Trophoblast cell (in vitro differentiated cells and primary cell): ENCODE measurements around the gene FAM228B.
"Not testable (repeated sequence)": the region's sequence is repeated elsewhere in the genome, so short reads cannot be mapped to it uniquely, and the experiment has no call there.

Experiments
- DNase-seq, 2 donors: peaks; one replicate each; pipeline ENCODE4 v3.0.0-alpha.2; 2016
- H2AFZ ChIP-seq: 2 replicates; pipeline ENCODE4 v1.6.1; 2013; ENCODE audit warnings: low read length, moderate library complexity, mild to moderate bottlenecking; ENCODE audit not compliant: insufficient read depth, poor library complexity
- H2AK5ac ChIP-seq: 2 replicates; pipeline ENCODE4 v1.6.1; 2013; ENCODE audit warnings: mild to moderate bottlenecking, low read length
- H2BK120ac ChIP-seq: 2 replicates; pipeline ENCODE4 v1.6.1; 2013; ENCODE audit warnings: low read length, mild to moderate bottlenecking, moderate library complexity; ENCODE audit not compliant: insufficient read depth, poor library complexity
- H2BK12ac ChIP-seq: 2 replicates; pipeline ENCODE4 v1.6.1; 2013; ENCODE audit warnings: mild to moderate bottlenecking, low read length, moderate library complexity
- H2BK5ac ChIP-seq: 2 replicates; pipeline ENCODE4 v1.6.1; 2013; ENCODE audit warnings: low read length, low read depth, moderate library complexity, mild to moderate bottlenecking; ENCODE audit not compliant: poor library complexity
- H3K14ac ChIP-seq: 2 replicates; pipeline ENCODE4 v1.6.1; 2013; ENCODE audit warnings: mild to moderate bottlenecking, low read length
- H3K18ac ChIP-seq: 2 replicates; pipeline ENCODE4 v1.6.1; 2013; ENCODE audit warnings: mild to moderate bottlenecking, low read length
- H3K23ac ChIP-seq: 2 replicates; pipeline ENCODE4 v1.6.1; 2013; ENCODE audit warnings: low read length
- H3K27ac ChIP-seq: 2 replicates; pipeline ENCODE4 v1.5.1; 2013; ENCODE audit warnings: low read depth, mild to moderate bottlenecking, inconsistent platforms, low read length, moderate library complexity
- H3K27me3 ChIP-seq: 2 replicates; pipeline ENCODE4 v1.6.1; 2013; ENCODE audit warnings: inconsistent platforms, mild to moderate bottlenecking, low read length, moderate library complexity; ENCODE audit not compliant: insufficient read depth
- H3K36me3 ChIP-seq, 2 experiments: 1 replicate in 1 of 2; 2 replicates in 1 of 2; pipeline ENCODE4 v1.6.1; 2013; ENCODE audit warnings: low read length in 2 of 2, mild to moderate bottlenecking in 2 of 2, moderate library complexity in 1 of 2; ENCODE audit not compliant: insufficient read depth in 2 of 2, control insufficient read depth in 1 of 2
- H3K4ac ChIP-seq: 2 replicates; pipeline ENCODE4 v1.6.1; 2013; ENCODE audit warnings: low read depth, mild to moderate bottlenecking, low read length, moderate library complexity
- H3K4me1 ChIP-seq, 2 experiments: 1 replicate in 1 of 2; 2 replicates in 1 of 2; pipeline ENCODE4 v1.6.1; 2013; ENCODE audit warnings: low read length in 2 of 2, mild to moderate bottlenecking in 2 of 2, moderate library complexity in 1 of 2; ENCODE audit not compliant: insufficient read depth in 2 of 2, control insufficient read depth in 1 of 2
- H3K4me2 ChIP-seq: 2 replicates; pipeline ENCODE4 v1.6.1; 2013; ENCODE audit warnings: inconsistent platforms, mild to moderate bottlenecking, low read length, moderate library complexity
- H3K4me3 ChIP-seq: 2 replicates; pipeline ENCODE4 v1.5.1; 2013; ENCODE audit warnings: mild to moderate bottlenecking, low read depth, low read length, inconsistent platforms
- H3K79me1 ChIP-seq: one replicate; pipeline ENCODE4 v1.6.1; 2013; ENCODE audit warnings: low read length
- H3K79me2 ChIP-seq: 2 replicates; pipeline ENCODE4 v1.6.1; 2013; ENCODE audit warnings: low read length, mild to moderate bottlenecking; ENCODE audit not compliant: control insufficient read depth, insufficient read depth, poor library complexity
- H3K9ac ChIP-seq: 2 replicates; pipeline ENCODE4 v1.6.1; 2013; ENCODE audit warnings: mild to moderate bottlenecking, low read length
- H3K9me3 ChIP-seq: 2 replicates; pipeline ENCODE4 v1.6.1; 2013; ENCODE audit warnings: low read depth, mild to moderate bottlenecking, control low read depth, inconsistent platforms, low read length; ENCODE audit not compliant: insufficient read depth
- H4K12ac ChIP-seq: 2 replicates; pipeline ENCODE4 v1.6.1; 2013; ENCODE audit warnings: low read depth, mild to moderate bottlenecking, low read length, moderate library complexity
- H4K8ac ChIP-seq: 2 replicates; pipeline ENCODE4 v1.6.1; 2013; ENCODE audit warnings: low read depth, mild to moderate bottlenecking, low read length, moderate library complexity
- H4K91ac ChIP-seq: one replicate; pipeline ENCODE4 v1.6.1; 2013; ENCODE audit warnings: low read depth, mild to moderate bottlenecking, low read length, moderate library complexity
- WGBS: extraction: QIAGEN DNeasy Blood & Tissue Kit; methylation state at CpG from one replicate; pipeline ENCODE4 v1.1.7; 2013; ENCODE audit warnings: missing lambda C conversion rate; ENCODE audit not compliant: insufficient read length, insufficient coverage; ENCODE audit errors: extremely low coverage; 5-methylcytosine and 5-hydroxymethylcytosine counted together

Gene FAM228B

GRCh38 chr2:24095171-24095677 is 28.0 kb upstream of the FAM228B start:
- H3K79me2 ChIP-seq, H3K4me1 ChIP-seq, H4K91ac ChIP-seq, H3K4ac ChIP-seq, H4K8ac ChIP-seq, H4K12ac ChIP-seq, H3K27me3 ChIP-seq, H2AFZ ChIP-seq, H2AK5ac ChIP-seq, H3K27ac ChIP-seq, H3K18ac ChIP-seq, DNase-seq, H3K14ac ChIP-seq, H3K79me1 ChIP-seq, H3K23ac ChIP-seq, H2BK120ac ChIP-seq, H3K9me3 ChIP-seq, H3K4me2 ChIP-seq, H3K36me3 ChIP-seq, H3K9ac ChIP-seq, H2BK12ac ChIP-seq, H2BK5ac ChIP-seq, H3K4me3 ChIP-seq: not testable (repeated sequence)
- WGBS, result no CpG with 5 or more reads among the region's 17 CpGs

GRCh38 chr2:24100732-24101131 is 22.5 kb upstream of the FAM228B start:
- H3K4me2 ChIP-seq, H4K8ac ChIP-seq, H2BK120ac ChIP-seq, H2AFZ ChIP-seq, H3K23ac ChIP-seq, H3K27me3 ChIP-seq, H4K12ac ChIP-seq, H3K27ac ChIP-seq, H3K4me3 ChIP-seq, H3K4ac ChIP-seq, H2AK5ac ChIP-seq, H3K36me3 ChIP-seq, H3K4me1 ChIP-seq, H3K79me1 ChIP-seq, H3K14ac ChIP-seq, H3K9ac ChIP-seq, H3K18ac ChIP-seq, H3K9me3 ChIP-seq, H4K91ac ChIP-seq, H2BK5ac ChIP-seq, DNase-seq, H3K79me2 ChIP-seq, H2BK12ac ChIP-seq: not testable (repeated sequence)
- no CpG with 5 or more reads among the region's 2 CpGs for WGBS

GRCh38 chr2:24101992-24102391 is 21.3 kb upstream of the FAM228B start:
- Histone ChIP-seq H4K91ac (no peak overlapping the region), H3K79me1 (no peaks in the 10 kb centered on the region), H2BK5ac (no peak overlapping the region), H3K9ac (no peak overlapping the region), H3K79me2 (no peaks in the 10 kb centered on the region), H2AK5ac (no peak overlapping the region), H3K27ac (no peak overlapping the region), H2AFZ (no peak overlapping the region), H3K36me3 (no peaks in the 10 kb centered on the region), H4K12ac (no peak overlapping the region), H3K27me3 (no peaks in the 10 kb centered on the region), H4K8ac (no peak overlapping the region), H3K4me1 (no peaks in the 10 kb centered on the region), H3K18ac (no peak overlapping the region), H3K4me2 (no peak overlapping the region), H3K23ac (no peak overlapping the region), H2BK12ac (no peak overlapping the region), H3K9me3 (peaks cover 2% of the 10 kb centered on the region), H3K14ac (no peak overlapping the region), H2BK120ac (no peak overlapping the region), H3K4me3 (no peak overlapping the region), H3K4ac (no peak overlapping the region)
- no peak for DNase-seq
- no CpG with 5 or more reads among the region's 2 CpGs for whole genome bisulfite sequencing

GRCh38 chr2:24102677-24103076 is 20.6 kb upstream of the FAM228B start:
- no peaks in the 10 kb centered on the region for H3K27me3 ChIP-seq
- H3K4me2 ChIP-seq, result no peak overlapping the region
- no peak overlapping the region for H3K18ac ChIP-seq
- H3K9ac ChIP-seq, result no peak overlapping the region
- no peak overlapping the region for H3K27ac ChIP-seq
- no peak overlapping the region for H3K4me3 ChIP-seq
- H4K12ac ChIP-seq, result no peak overlapping the region
- H4K91ac ChIP-seq, result no peak overlapping the region
- no peak overlapping the region for H3K4ac ChIP-seq
- no CpG with 5 or more reads among the region's 1 CpG for WGBS
- H2BK12ac ChIP-seq, result no peak overlapping the region
- no peak overlapping the region for H3K14ac ChIP-seq
- H3K79me2 ChIP-seq, result no peaks in the 10 kb centered on the region
- DNase-seq, result no peak
- no peak overlapping the region for H2AFZ ChIP-seq
- no peaks in the 10 kb centered on the region for H3K4me1 ChIP-seq
- no peak overlapping the region for H3K23ac ChIP-seq
- no peaks in the 10 kb centered on the region for H3K79me1 ChIP-seq
- H3K9me3 ChIP-seq, result peaks cover 2% of the 10 kb centered on the region
- no peak overlapping the region for H4K8ac ChIP-seq
- no peak overlapping the region for H2BK5ac ChIP-seq
- no peaks in the 10 kb centered on the region for H3K36me3 ChIP-seq
- no peak overlapping the region for H2BK120ac ChIP-seq
- no peak overlapping the region for H2AK5ac ChIP-seq
